Mesendoderm (in vitro differentiated cells): Measurements from ENCODE around the gene SEPTIN10.
"Not testable (repeated sequence)": the region's sequence is repeated elsewhere in the genome, so short reads cannot be mapped to it uniquely, and the experiment has no call there.

Experiments used
- DNase-seq: peaks from one replicate; pipeline ENCODE4 v3.0.0; 2013
- H2AK5ac ChIP-seq: 2 replicates; pipeline ENCODE4 v1.6.1; 2013; ENCODE audit warnings: low read length, inconsistent platforms
- H2BK120ac ChIP-seq: 2 replicates; pipeline ENCODE4 v1.6.1; 2013; ENCODE audit warnings: low read depth, mild to moderate bottlenecking, low read length, moderate library complexity, mixed read lengths
- H2BK15ac ChIP-seq: replicated peaks from 2 replicates; pipeline ENCODE4 v1.6.1; 2013; ENCODE audit warnings: low read depth, mild to moderate bottlenecking, moderate library complexity
- H2BK5ac ChIP-seq: 2 replicates; pipeline ENCODE4 v1.6.1; 2013; ENCODE audit warnings: low read length, inconsistent platforms
- H3K18ac ChIP-seq: 2 replicates; pipeline ENCODE4 v1.6.1; 2013; ENCODE audit warnings: mild to moderate bottlenecking, low read length, mixed read lengths
- H3K23ac ChIP-seq: one replicate; pipeline ENCODE4 v1.6.1; 2013; ENCODE audit warnings: low read length
- H3K27ac ChIP-seq: 2 replicates; pipeline ENCODE4 v1.5.1; 2013; ENCODE audit warnings: low read depth, mild to moderate bottlenecking, inconsistent platforms, low read length, moderate library complexity
- H3K27me3 ChIP-seq: 2 replicates; pipeline ENCODE4 v1.6.1; 2013; ENCODE audit warnings: low read length, control low read depth, mild to moderate bottlenecking, inconsistent platforms; ENCODE audit not compliant: insufficient read depth, poor library complexity
- H3K36me3 ChIP-seq: 2 replicates; pipeline ENCODE4 v1.6.1; 2013; ENCODE audit warnings: low read length, inconsistent platforms; ENCODE audit not compliant: control insufficient read depth, insufficient read depth
- H3K4ac ChIP-seq: one replicate; pipeline ENCODE4 v1.6.1; 2013; ENCODE audit warnings: low read depth, mild to moderate bottlenecking, low read length, moderate library complexity
- H3K4me1 ChIP-seq: 2 replicates; pipeline ENCODE4 v1.6.1; 2013; ENCODE audit warnings: low read depth, low read length, inconsistent platforms; ENCODE audit not compliant: control insufficient read depth
- H3K4me2 ChIP-seq: 2 replicates; pipeline ENCODE4 v1.6.1; 2013; ENCODE audit warnings: low read length
- H3K4me3 ChIP-seq: 2 replicates; pipeline ENCODE4 v1.5.1; 2013; ENCODE audit warnings: mild to moderate bottlenecking, low read length
- H3K56ac ChIP-seq: one replicate; pipeline ENCODE4 v1.6.1; 2013; ENCODE audit warnings: low read length
- H3K79me1 ChIP-seq: 2 replicates; pipeline ENCODE4 v1.6.1; 2013; ENCODE audit warnings: low read length, inconsistent platforms
- H3K79me2 ChIP-seq: 2 replicates; pipeline ENCODE4 v1.6.1; 2013; ENCODE audit warnings: mild to moderate bottlenecking, low read length; ENCODE audit not compliant: control insufficient read depth, insufficient read depth
- H3K9ac ChIP-seq: 2 replicates; pipeline ENCODE4 v1.6.1; 2013; ENCODE audit warnings: low read length, inconsistent platforms
- H4K5ac ChIP-seq: one replicate; pipeline ENCODE4 v1.6.1; 2013; ENCODE audit warnings: low read length
- H4K8ac ChIP-seq: one replicate; pipeline ENCODE4 v1.6.1; 2013; ENCODE audit warnings: low read depth, mild to moderate bottlenecking, control low read depth, low read length, moderate library complexity
- WGBS: extraction: QIAGEN DNeasy Blood & Tissue Kit; methylation state at CpG from one replicate; pipeline ENCODE4 v1.1.7; 2013; ENCODE audit warnings: low lambda C conversion rate, missing lambda C conversion rate; ENCODE audit not compliant: insufficient coverage; ENCODE audit errors: extremely low coverage; 5-methylcytosine and 5-hydroxymethylcytosine counted together

SEPTIN10 gene

GRCh38 chr2:109630441-109631430 lies 17.0 kb upstream of the SEPTIN10 start:
- H2AK5ac ChIP-seq = no peak overlapping the region
- no peak overlapping the region for H2BK120ac ChIP-seq
- WGBS = no CpG with 5 or more reads among the region's 19 CpGs
- H3K23ac ChIP-seq = no peak overlapping the region
- no peak overlapping the region for H3K56ac ChIP-seq
- no peak overlapping the region for H3K4me3 ChIP-seq
- no peak overlapping the region for H3K27ac ChIP-seq
- no peak overlapping the region for H3K9ac ChIP-seq
- H2BK5ac ChIP-seq = no peak overlapping the region
- H4K5ac ChIP-seq = no peak overlapping the region
- H3K79me1 ChIP-seq = no peaks in the 10 kb centered on the region
- DNase-seq = no peak
- no peak overlapping the region for H2BK15ac ChIP-seq
- no peaks in the 10 kb centered on the region for H3K4me1 ChIP-seq
- H3K4ac ChIP-seq = no peak overlapping the region
- no peaks in the 10 kb centered on the region for H3K36me3 ChIP-seq
- H3K27me3 ChIP-seq = no peaks in the 10 kb centered on the region
- H3K4me2 ChIP-seq = no peak overlapping the region
- no peak overlapping the region for H4K8ac ChIP-seq
- H3K18ac ChIP-seq = no peak overlapping the region
- H3K79me2 ChIP-seq = no peaks in the 10 kb centered on the region

- Histone ChIP-seq H3K4ac (no peak overlapping the region), H4K5ac (no peak overlapping the region), H3K27ac (no peak overlapping the region), H3K79me2 (no peaks in the 10 kb centered on the region), H3K36me3 (no peaks in the 10 kb centered on the region), H3K4me2 (no peak overlapping the region), H3K4me3 (no peak overlapping the region), H3K23ac (no peak overlapping the region), H3K27me3 (no peaks in the 10 kb centered on the region), H2BK5ac (no peak overlapping the region), H4K8ac (no peak overlapping the region), H2BK120ac (no peak overlapping the region), H3K18ac (no peak overlapping the region), H2BK15ac (no peak overlapping the region), H3K9ac (no peak overlapping the region), H3K79me1 (no peaks in the 10 kb centered on the region), H2AK5ac (no peak overlapping the region), H3K56ac (no peak overlapping the region), H3K4me1 (no peaks in the 10 kb centered on the region)
- no peak for DNase-seq
- no CpG with 5 or more reads among the region's 3 CpGs for WGBS
Measured at GRCh38 chr2:109629867-109630266, 16.1 kb upstream of the SEPTIN10 start.

GRCh38 chr2:109628321-109628720 lies 14.6 kb upstream of the SEPTIN10 start:
- not testable (repeated sequence) for H3K4me1 ChIP-seq, H3K4me2 ChIP-seq, H3K27me3 ChIP-seq, H3K9ac ChIP-seq, H3K4ac ChIP-seq, H4K8ac ChIP-seq, H3K23ac ChIP-seq, H3K36me3 ChIP-seq, DNase-seq, H3K18ac ChIP-seq, H2BK5ac ChIP-seq, H2AK5ac ChIP-seq, H3K56ac ChIP-seq, H4K5ac ChIP-seq, H3K79me2 ChIP-seq, H3K4me3 ChIP-seq, H3K27ac ChIP-seq, H2BK15ac ChIP-seq, H2BK120ac ChIP-seq, H3K79me1 ChIP-seq
- WGBS = no CpG with 5 or more reads among the region's 7 CpGs

GRCh38 chr2:109624339-109624738 lies 10.6 kb upstream of the SEPTIN10 start:
- H3K79me1 ChIP-seq = peaks cover under 1% of the 10 kb centered on the region
- no peak overlapping the region for H3K18ac ChIP-seq
- H3K79me2 ChIP-seq = no peaks in the 10 kb centered on the region
- H3K4me2 ChIP-seq = no peak overlapping the region
- no peak overlapping the region for H3K23ac ChIP-seq
- no peak overlapping the region for H4K5ac ChIP-seq
- no peak overlapping the region for H3K4ac ChIP-seq
- no CpG with 5 or more reads among the region's 4 CpGs for WGBS
- no peak overlapping the region for H2BK120ac ChIP-seq
- no peaks in the 10 kb centered on the region for H3K4me1 ChIP-seq
- no peak overlapping the region for H2BK15ac ChIP-seq
- H3K9ac ChIP-seq = no peak overlapping the region
- H2AK5ac ChIP-seq = no peak overlapping the region
- no peak overlapping the region for H3K56ac ChIP-seq
- no peak overlapping the region for H4K8ac ChIP-seq
- H3K27ac ChIP-seq = no peak overlapping the region
- DNase-seq = no peak
- no peak overlapping the region for H2BK5ac ChIP-seq
- no peaks in the 10 kb centered on the region for H3K27me3 ChIP-seq
- H3K36me3 ChIP-seq = no peaks in the 10 kb centered on the region
- no peak overlapping the region for H3K4me3 ChIP-seq

- Histone ChIP-seq H3K27me3 (no peaks in the 10 kb centered on the region), H3K79me2 (no peaks in the 10 kb centered on the region), H4K5ac (no peak overlapping the region), H4K8ac (no peak overlapping the region), H3K9ac (no peak overlapping the region), H2BK5ac (no peak overlapping the region), H3K4ac (no peak overlapping the region), H2BK15ac (no peak overlapping the region), H3K27ac (no peak overlapping the region), H3K79me1 (peaks cover 3% of the 10 kb centered on the region), H3K56ac (no peak overlapping the region), H3K23ac (no peak overlapping the region), H3K4me1 (no peaks in the 10 kb centered on the region), H2AK5ac (no peak overlapping the region), H3K4me3 (no peak overlapping the region), H3K4me2 (no peak overlapping the region), H2BK120ac (no peak overlapping the region), H3K18ac (no peak overlapping the region), H3K36me3 (no peaks in the 10 kb centered on the region)
- WGBS = no CpG with 5 or more reads among the region's 4 CpGs
- no peak for DNase-seq
Measured at GRCh38 chr2:109623923-109624322, 10.2 kb upstream of the SEPTIN10 start.
